GM12864 (cell line): ENCODE results near the gene PAWR.
"Not testable (repeated sequence)": the region's sequence is repeated elsewhere in the genome, so short reads cannot be mapped to it uniquely, and the experiment has no call there.

ENCODE experiments used
- DNase-seq: peaks from one replicate; pipeline ENCODE4 v3.0.0-alpha.2; 2011; ENCODE audit warnings: low read depth
- H3K4me3 ChIP-seq: 2 replicates; pipeline ENCODE4 v1.5.1; 2011; ENCODE audit warnings: mild to moderate bottlenecking, low read depth, low read length, control low read depth
- TF ChIP-seq, protein P1 (sequence below): IDR thresholded peaks from 2 replicates; pipeline ENCODE4 v1.5.1; 2011; ENCODE audit warnings: low read depth, mild to moderate bottlenecking, moderate library complexity, low read length, control low read depth, inconsistent platforms; ENCODE audit errors: missing control alignments

PAWR gene

DNA sequence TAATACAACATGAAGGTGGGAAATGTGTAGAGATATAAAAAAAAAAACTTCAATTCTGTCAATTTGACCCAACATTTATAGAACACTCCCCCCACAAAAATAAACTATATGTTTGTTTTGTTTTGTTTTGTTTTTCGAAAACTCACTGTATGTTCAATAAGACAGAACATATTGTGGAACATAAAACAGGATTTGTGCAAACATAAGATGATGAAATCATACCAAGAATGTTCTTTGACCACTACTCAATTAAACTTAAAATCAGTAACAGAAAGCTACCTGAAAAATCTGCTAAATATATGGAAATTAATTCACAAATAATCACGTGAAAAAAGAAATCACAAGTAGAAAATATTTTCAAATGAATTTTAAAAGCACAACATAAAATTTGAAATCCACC, 61.2 kb downstream of the PAWR start:
- H3K4me3 ChIP-seq, result no peak overlapping the region
- TF ChIP-seq, protein P1, sequence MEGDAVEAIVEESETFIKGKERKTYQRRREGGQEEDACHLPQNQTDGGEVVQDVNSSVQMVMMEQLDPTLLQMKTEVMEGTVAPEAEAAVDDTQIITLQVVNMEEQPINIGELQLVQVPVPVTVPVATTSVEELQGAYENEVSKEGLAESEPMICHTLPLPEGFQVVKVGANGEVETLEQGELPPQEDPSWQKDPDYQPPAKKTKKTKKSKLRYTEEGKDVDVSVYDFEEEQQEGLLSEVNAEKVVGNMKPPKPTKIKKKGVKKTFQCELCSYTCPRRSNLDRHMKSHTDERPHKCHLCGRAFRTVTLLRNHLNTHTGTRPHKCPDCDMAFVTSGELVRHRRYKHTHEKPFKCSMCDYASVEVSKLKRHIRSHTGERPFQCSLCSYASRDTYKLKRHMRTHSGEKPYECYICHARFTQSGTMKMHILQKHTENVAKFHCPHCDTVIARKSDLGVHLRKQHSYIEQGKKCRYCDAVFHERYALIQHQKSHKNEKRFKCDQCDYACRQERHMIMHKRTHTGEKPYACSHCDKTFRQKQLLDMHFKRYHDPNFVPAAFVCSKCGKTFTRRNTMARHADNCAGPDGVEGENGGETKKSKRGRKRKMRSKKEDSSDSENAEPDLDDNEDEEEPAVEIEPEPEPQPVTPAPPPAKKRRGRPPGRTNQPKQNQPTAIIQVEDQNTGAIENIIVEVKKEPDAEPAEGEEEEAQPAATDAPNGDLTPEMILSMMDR, result no peak
- DNase-seq, result no peak

DNA sequence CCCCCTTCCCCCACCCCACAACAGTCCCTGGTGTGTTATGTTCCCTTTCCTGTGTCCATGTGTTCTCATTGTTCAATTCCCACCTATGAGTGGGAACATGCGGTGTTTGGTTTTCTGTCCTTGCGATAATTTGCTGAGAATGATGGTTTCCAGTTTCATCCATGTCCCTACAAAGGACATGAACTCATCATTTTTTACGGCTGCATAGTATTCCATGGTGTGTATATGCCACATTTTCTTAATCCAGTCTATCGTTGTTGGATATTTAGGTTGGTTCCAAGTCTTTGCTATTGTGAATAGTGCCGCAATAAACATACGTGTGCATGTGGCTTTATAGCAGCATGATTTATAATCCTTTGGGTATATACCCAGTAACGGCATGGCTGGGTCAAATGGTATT, 64.0 kb downstream of the PAWR start:
- DNase-seq, result not testable (repeated sequence)

DNA sequence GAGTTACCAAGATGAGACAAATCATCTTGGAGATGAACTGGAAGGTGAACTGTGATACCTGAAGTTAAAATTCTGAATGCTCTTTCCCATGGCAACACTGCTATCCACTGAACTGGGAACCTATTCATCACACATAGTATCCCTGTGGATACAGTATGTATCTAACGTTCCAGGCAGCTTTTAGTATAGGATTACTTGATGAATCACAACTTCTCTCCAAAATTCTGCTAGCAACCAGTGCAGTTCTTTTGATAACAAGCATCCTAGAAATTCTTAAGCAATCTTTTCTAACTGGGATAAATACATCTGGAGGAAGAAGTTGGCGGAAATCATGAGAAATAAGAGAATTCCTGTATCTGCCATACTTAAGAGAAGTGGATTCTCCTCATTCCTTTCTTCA, 66.4 kb downstream of the PAWR start:
- DNase-seq, result no peak
- TF ChIP-seq, protein P1, result no peak
- no peak overlapping the region for H3K4me3 ChIP-seq

More for the DNA sequence above, 64.0 kb downstream of the PAWR start:
- not testable (repeated sequence) for H3K4me3 ChIP-seq

DNA sequence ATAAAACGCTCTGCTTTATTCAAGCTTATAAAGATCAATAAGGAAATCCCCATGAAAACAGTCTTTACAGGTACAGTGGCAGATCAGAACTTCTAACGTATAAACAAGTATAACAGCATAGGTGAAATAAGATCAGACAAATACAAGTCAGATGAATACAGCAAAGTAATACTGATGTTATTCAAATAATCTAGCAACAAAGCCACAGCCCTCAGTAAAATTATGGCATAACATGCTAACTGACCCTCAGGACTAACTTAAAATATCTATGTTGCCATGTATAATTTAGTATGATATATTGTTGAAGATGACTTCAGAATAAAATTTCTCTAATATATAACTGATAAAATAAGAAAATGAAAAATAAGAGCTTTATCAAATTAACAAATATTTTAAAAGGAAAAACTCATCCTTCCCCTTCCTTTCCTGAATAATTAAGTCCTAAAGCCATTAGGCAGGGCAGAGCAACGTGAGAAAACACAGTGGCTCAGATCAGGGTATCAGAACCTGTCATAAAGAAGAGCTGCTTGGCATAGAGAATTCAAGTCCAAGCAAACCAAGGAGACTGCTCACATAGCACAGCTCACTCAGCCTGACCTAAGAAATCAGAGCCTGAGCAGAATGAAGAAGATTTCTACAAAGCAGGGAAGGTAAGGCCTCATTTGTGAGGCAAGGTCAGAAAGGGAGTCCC, 70.7 kb downstream of the PAWR start:
- no peak for DNase-seq
- TF ChIP-seq, protein P1, result no peak
- H3K4me3 ChIP-seq, result no peak overlapping the region

DNA sequence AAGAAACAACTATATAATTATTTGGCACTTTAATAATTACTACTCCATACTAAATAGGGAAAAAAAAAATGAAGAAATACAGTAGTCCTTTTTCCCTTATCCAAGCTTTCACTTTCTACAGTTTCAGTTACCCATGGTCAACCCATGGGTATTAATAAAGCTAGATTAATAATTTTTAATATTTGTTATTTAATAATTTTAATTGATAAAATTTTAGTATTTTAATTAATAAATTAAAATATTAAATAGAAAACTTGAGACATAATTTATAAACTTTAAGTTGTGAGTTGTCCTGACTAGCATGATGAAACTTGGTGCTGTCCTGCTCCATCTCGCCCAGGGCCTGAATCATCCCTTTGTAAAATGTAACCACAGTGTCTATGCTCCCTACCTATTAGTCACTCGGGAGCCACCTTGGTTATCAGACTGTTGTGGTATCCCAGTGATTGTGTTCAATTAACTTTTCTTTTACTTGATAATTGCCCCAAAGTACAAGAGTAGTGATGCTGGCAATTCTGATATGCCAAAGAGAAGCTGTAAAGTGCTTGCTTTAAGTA, 71.8 kb downstream of the PAWR start:
- no peak overlapping the region for H3K4me3 ChIP-seq
- DNase-seq, result no peak
- TF ChIP-seq, protein P1, result no peak

DNA sequence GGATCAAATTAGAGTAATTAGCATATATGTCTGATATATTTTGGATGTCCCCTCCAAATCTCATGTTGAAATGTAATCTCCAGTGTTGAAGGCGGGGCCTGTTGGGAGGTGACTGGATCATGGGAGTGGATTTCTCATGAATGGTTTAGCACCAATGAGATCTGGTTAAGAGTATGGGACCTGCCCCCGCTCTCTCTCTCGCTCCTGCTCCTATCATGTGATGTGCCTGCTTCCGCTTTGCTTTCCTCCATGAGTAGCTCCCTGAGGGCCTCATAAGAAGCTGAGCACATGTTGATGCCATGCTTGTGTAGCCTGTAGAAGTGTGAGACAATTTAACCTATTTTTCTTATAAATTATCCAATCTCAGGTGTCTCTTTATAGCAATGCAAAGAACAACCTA, 73.1 kb downstream of the PAWR start:
- no peak overlapping the region for H3K4me3 ChIP-seq
- TF ChIP-seq, protein P1, result no peak
- no peak for DNase-seq

DNA sequence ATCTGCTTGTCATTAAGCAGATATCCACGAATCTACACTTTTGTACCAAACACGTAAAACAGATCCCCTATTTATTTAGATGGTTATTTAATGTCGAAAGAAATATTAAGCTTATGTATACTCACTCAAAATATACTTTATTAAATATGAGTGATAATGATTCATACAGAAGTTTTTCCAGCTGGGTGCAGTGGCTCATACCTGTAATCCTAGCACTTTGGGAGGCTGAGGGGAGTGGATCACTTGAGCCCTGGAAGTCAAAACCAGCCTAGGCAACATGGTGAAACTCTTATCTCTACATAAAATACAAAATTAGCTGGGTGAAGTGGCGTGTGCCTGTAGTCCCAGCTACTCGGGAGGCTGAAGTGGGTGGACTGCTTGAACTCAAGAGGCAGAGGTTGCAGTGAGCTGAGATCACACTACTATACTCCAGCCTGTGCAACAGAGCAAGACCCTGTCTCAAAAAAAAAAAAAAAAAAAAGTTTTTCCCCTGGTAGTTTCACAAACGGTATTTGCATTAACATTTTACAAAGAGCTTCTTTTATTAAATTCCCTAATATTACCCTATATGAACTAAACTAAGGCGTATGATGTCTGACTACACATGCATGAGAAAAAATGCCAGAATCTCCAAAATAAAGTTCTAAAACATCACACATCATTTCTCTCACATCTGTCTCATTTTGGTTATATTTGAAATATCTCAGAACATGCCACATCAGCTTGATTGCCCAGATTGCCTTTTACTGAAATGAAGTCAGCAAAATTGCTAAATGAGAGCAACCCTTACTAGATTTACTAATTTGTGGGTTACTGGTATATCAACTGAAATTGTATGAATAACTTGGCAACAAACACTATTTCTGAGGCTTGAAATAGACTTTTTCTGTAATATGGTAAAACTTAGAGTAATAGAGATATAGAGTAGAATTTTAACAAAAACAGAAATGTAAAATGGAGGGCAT, 74.9 kb downstream of the PAWR start:
- no peak for DNase-seq
- TF ChIP-seq, protein P1, result no peak
- H3K4me3 ChIP-seq, result no peak overlapping the region
